HEK293T (cell line): ENCODE measurements around the gene VWC2L.

Experiments used
- CTCF ChIA-PET: fragments of 350-600 bp; formaldehyde crosslinking; extraction: SDS; loops from one replicate; lab custom pipeline; 2021; ENCODE audit warnings: antibody characterized with exemption, inconsistent platforms; lab: Yijun Ruan, JAX
- POLR2A ChIA-PET: fragments of 350-600 bp; formaldehyde crosslinking; extraction: SDS; loops from one replicate; lab custom pipeline; 2020; ENCODE audit warnings: antibody characterized with exemption, inconsistent platforms; lab: Yijun Ruan, JAX
- DNase-seq: peaks from one replicate; pipeline ENCODE4 v3.0.0; 2012; ENCODE audit warnings: mixed read lengths; ENCODE audit errors: extremely low spot score
- ARNT ChIP-seq: fragments of 450-650 bp; IDR thresholded peaks from 2 replicates; pipeline ENCODE4 v1.6.1; 2017; ENCODE audit warnings: mild to moderate bottlenecking
- BHLHE40 ChIP-seq: fragments of 450-650 bp; IDR thresholded peaks from 2 replicates; pipeline ENCODE4 v1.6.1; 2016; ENCODE audit warnings: mild to moderate bottlenecking, moderate library complexity, borderline replicate concordance
- CTBP1 ChIP-seq: fragments of 450-650 bp; IDR thresholded peaks from 2 replicates; pipeline ENCODE4 v1.6.1; 2016; ENCODE audit warnings: borderline replicate concordance
- ELF4 ChIP-seq: fragments of 450-650 bp; IDR thresholded peaks from 2 replicates; pipeline ENCODE4 v1.6.1; 2017; ENCODE audit warnings: antibody characterized with exemption
- FOXA1 ChIP-seq: fragments of 450-650 bp; IDR thresholded peaks from 2 replicates; pipeline ENCODE4 v1.6.1; 2016; ENCODE audit warnings: mild to moderate bottlenecking
- FOXK2 ChIP-seq: fragments of 450-650 bp; IDR thresholded peaks from 2 replicates; pipeline ENCODE4 v1.6.1; 2016; ENCODE audit warnings: mild to moderate bottlenecking
- FOXM1 ChIP-seq: fragments of 450-650 bp; IDR thresholded peaks from 2 replicates; pipeline ENCODE4 v1.6.1; 2017; ENCODE audit warnings: mild to moderate bottlenecking, borderline replicate concordance
- HDGF ChIP-seq: fragments of 450-650 bp; IDR thresholded peaks from 2 replicates; pipeline ENCODE4 v1.6.1; 2017; ENCODE audit warnings: antibody characterized with exemption, borderline replicate concordance
- L3MBTL2 ChIP-seq: fragments of 450-650 bp; conservative IDR thresholded peaks from 2 replicates; pipeline ENCODE4 v1.6.1; 2016; ENCODE audit warnings: mild to moderate bottlenecking
- LEF1 ChIP-seq: fragments of 450-650 bp; IDR thresholded peaks from 2 replicates; pipeline ENCODE4 v1.6.1; 2017; ENCODE audit warnings: mild to moderate bottlenecking, borderline replicate concordance
- NFRKB ChIP-seq: fragments of 450-650 bp; IDR thresholded peaks from 2 replicates; pipeline ENCODE4 v1.6.1; 2016; ENCODE audit warnings: mild to moderate bottlenecking, moderate library complexity
- SP1 ChIP-seq: fragments of 450-650 bp; IDR thresholded peaks from 2 replicates; pipeline ENCODE4 v1.6.1; 2017
- SUZ12 ChIP-seq: fragments of 450-650 bp; IDR thresholded peaks from 2 replicates; pipeline ENCODE4 v1.6.1; 2016; ENCODE audit warnings: mild to moderate bottlenecking
- TARDBP ChIP-seq: fragments of 450-650 bp; IDR thresholded peaks from 2 replicates; pipeline ENCODE4 v1.6.1; 2016
- ZNF384 ChIP-seq: fragments of 450-650 bp; IDR thresholded peaks from 2 replicates; pipeline ENCODE4 v1.6.1; 2016
- TF ChIP-seq, protein P1 (sequence below): fragments of 450-650 bp; IDR thresholded peaks from 2 replicates; pipeline ENCODE4 v1.6.1; 2016

The VWC2L gene

DNA sequence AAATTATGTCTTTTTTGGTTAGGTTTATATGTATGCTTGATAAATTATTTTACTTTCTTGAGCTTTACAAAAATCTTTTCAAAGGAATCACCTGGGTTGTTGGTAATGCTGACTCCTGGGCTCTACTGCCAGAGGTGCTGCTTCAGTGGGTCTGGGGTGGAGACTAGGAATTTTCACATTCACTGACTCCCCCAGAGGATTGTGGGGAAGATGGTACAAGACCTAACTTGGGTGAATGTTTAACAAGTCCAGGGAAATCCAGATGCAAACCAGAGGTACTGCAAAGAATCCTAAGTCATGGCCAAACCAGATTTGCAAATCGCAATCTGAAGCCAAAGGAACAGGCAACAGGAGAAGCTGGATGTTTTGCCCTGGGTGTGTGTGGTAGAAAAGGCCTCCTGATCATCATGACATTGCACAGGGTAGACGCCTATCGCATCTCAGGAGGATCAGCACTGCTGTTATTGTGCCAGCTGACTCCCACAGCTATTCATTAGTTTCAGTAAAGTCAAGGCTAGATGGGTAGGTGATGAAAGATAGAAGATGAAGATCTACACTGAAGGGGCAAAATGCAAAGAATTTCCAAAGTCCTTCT, 213.4 kb downstream of the VWC2L start:
- ChIA-PET CTCF (no interaction called here), POLR2A (no interaction called here)
- no peak for TF ChIP-seq TARDBP
- TF ChIP-seq ZNF384, result no peak
- no peak for TF ChIP-seq LEF1
- TF ChIP-seq BHLHE40, result no peak
- no peak for TF ChIP-seq FOXM1
- TF ChIP-seq FOXA1, result no peak
- no peak for TF ChIP-seq FOXK2
- TF ChIP-seq L3MBTL2, result no peak
- TF ChIP-seq ARNT, result no peak
- TF ChIP-seq SP1, result no peak
- no peak for TF ChIP-seq SUZ12
- TF ChIP-seq ELF4, result no peak
- no peak for DNase-seq

DNA sequence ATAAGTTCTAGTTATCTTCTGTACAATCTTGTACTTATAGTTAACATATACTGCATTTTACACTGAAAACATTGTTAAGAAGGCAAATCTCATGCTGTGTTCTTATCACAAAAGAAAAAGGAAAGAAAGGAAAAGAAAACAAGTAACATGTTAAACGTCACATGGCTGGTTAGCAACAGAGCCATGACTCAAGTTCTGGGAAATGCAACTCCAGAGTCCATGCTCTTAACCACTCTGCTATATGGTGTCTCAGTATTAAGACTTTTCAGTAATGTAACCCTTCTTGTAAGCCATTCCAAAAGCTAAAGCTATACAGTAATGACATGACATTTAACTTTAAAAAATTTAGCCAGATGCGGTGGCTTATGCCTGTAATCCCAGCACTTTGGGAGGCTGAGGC, 217.2 kb downstream of the VWC2L start:
- ChIA-PET POLR2A (no interaction called here), CTCF (no interaction called here)
- no peak for TF ChIP-seq FOXK2
- no peak for TF ChIP-seq SP1
- no peak for TF ChIP-seq TARDBP
- TF ChIP-seq ELF4, result no peak
- TF ChIP-seq NFRKB, result no peak
- no peak for TF ChIP-seq HDGF
- no peak for TF ChIP-seq ARNT
- TF ChIP-seq, protein P1, sequence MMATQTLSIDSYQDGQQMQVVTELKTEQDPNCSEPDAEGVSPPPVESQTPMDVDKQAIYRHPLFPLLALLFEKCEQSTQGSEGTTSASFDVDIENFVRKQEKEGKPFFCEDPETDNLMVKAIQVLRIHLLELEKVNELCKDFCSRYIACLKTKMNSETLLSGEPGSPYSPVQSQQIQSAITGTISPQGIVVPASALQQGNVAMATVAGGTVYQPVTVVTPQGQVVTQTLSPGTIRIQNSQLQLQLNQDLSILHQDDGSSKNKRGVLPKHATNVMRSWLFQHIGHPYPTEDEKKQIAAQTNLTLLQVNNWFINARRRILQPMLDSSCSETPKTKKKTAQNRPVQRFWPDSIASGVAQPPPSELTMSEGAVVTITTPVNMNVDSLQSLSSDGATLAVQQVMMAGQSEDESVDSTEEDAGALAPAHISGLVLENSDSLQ, result no peak
- TF ChIP-seq ZNF384, result no peak
- TF ChIP-seq FOXA1, result no peak
- TF ChIP-seq L3MBTL2, result no peak
- no peak for TF ChIP-seq FOXM1
- TF ChIP-seq LEF1, result no peak
- TF ChIP-seq SUZ12, result no peak
- TF ChIP-seq BHLHE40, result no peak
- TF ChIP-seq CTBP1, result no peak
- no peak for DNase-seq
